Uterus (tissue), 2 donors: ENCODE data around the gene EGF.

Experiments
- CTCF ChIP-seq, 4 experiments: fragments of 200-600 bp in 2 of 4; fragments of 450-650 bp in 2 of 4; sonication (generic) in 2 of 4; IDR thresholded peaks; one replicate each; pipeline ENCODE4 v1.5.1; 2016 to 2019; ENCODE audit warnings: antibody characterized with exemption in 4 of 4, mild to moderate bottlenecking in 2 of 4, moderate library complexity in 1 of 4
- POLR2A ChIP-seq, 2 donors: fragments of 450-650 bp; IDR thresholded peaks; one replicate each; pipeline ENCODE4 v1.6.1; 2016; ENCODE audit warnings: antibody characterized with exemption in 2 of 2, mild to moderate bottlenecking in 1 of 2, moderate library complexity in 1 of 2

- TF ChIP-seq CTCF (IDR thresholded peaks at IDR 0.05) (no peak), POLR2A (IDR thresholded peaks at IDR 0.05) (no peak)
Measured at GRCh38 chr4:109942292-109942926, 29.7 kb downstream of the EGF start.
